Smooth muscle cell of the brain vasculature (primary cell): ENCODE measurements around the gene STK25.
"Not testable (repeated sequence)": the region's sequence is repeated elsewhere in the genome, so short reads cannot be mapped to it uniquely, and the experiment has no call there.

Experiments used
- DNase-seq: peaks from one replicate; pipeline ENCODE4 v3.0.0-alpha.2; 2012; ENCODE audit warnings: low read depth, low spot score

Gene STK25

GRCh38 chr2:241509155-241509784 is 886 bp upstream of the STK25 start:
- DNase-seq, result no peak

- DNase-seq, result no peak
These were observed 749 bp downstream of the STK25 start for GRCh38 chr2:241507430-241508239.

GRCh38 chr2:241506793-241507429 is 1.5 kb downstream of the STK25 start:
- no peak for DNase-seq

- DNase-seq, result not testable (repeated sequence)
These were observed 2.1 kb downstream of the STK25 start for GRCh38 chr2:241506317-241506716.

- DNase-seq, result no peak
These were observed 2.6 kb downstream of the STK25 start for GRCh38 chr2:241505781-241506201.

- DNase-seq, result no peak
These were observed 3.2 kb downstream of the STK25 start for GRCh38 chr2:241505086-241505780.

- no peak for DNase-seq
These were observed 4.5 kb downstream of the STK25 start for GRCh38 chr2:241503776-241504392.

GRCh38 chr2:241502281-241502680 is 6.1 kb downstream of the STK25 start:
- no peak for DNase-seq

- DNase-seq, result no peak
These were observed 6.8 kb downstream of the STK25 start for GRCh38 chr2:241501551-241501950.

GRCh38 chr2:241501099-241501541 is 7.3 kb downstream of the STK25 start:
- DNase-seq, result no peak

- DNase-seq, result no peak
These were observed 7.9 kb downstream of the STK25 start for GRCh38 chr2:241500431-241500975.

- no peak for DNase-seq
These were observed 8.4 kb downstream of the STK25 start for GRCh38 chr2:241500016-241500415.

GRCh38 chr2:241499146-241499965 is 9.0 kb downstream of the STK25 start:
- DNase-seq, result peak; percentile 18

- no peak for DNase-seq
These were observed 10.0 kb downstream of the STK25 start for GRCh38 chr2:241498115-241499070.

GRCh38 chr2:241496904-241497877 is 11.2 kb downstream of the STK25 start:
- DNase-seq, result no peak

GRCh38 chr2:241496003-241496707 is 12.2 kb downstream of the STK25 start:
- DNase-seq, result no peak
